HUES64 (cell line): Measurements from ENCODE around the gene CDKN1B.

Source experiments
- H3K27ac ChIP-seq: 2 replicates; pipeline ENCODE4 v1.7.0; 2013; ENCODE audit warnings: low read depth, low read length, inconsistent platforms
- H3K27me3 ChIP-seq: 2 replicates; pipeline ENCODE4 v1.6.1; 2013; ENCODE audit warnings: mild to moderate bottlenecking, low read length; ENCODE audit not compliant: insufficient read depth
- H3K36me3 ChIP-seq: 2 replicates; pipeline ENCODE4 v1.6.1; 2013; ENCODE audit warnings: mild to moderate bottlenecking, low read length; ENCODE audit not compliant: insufficient read depth
- H3K4me1 ChIP-seq: 2 replicates; pipeline ENCODE4 v1.6.1; 2013; ENCODE audit warnings: mild to moderate bottlenecking, low read length, moderate library complexity; ENCODE audit not compliant: insufficient read depth
- H3K4me3 ChIP-seq: 2 replicates; pipeline ENCODE4 v1.5.1; 2013; ENCODE audit warnings: mild to moderate bottlenecking, low read length, moderate library complexity
- H3K9ac ChIP-seq: 2 replicates; pipeline ENCODE4 v1.6.1; 2013; ENCODE audit warnings: mild to moderate bottlenecking, low read depth, low read length
- H3K9me3 ChIP-seq: 2 replicates; pipeline ENCODE4 v1.6.1; 2013; ENCODE audit warnings: low read depth, low read length; ENCODE audit not compliant: insufficient read depth
- WGBS: fragments of 150-250, 120-280 bp; methylation state at CpG from one replicate; pipeline ENCODE4 v1.1.7; 2013; ENCODE audit warnings: missing lambda C conversion rate; 5-methylcytosine and 5-hydroxymethylcytosine counted together

The CDKN1B gene

DNA sequence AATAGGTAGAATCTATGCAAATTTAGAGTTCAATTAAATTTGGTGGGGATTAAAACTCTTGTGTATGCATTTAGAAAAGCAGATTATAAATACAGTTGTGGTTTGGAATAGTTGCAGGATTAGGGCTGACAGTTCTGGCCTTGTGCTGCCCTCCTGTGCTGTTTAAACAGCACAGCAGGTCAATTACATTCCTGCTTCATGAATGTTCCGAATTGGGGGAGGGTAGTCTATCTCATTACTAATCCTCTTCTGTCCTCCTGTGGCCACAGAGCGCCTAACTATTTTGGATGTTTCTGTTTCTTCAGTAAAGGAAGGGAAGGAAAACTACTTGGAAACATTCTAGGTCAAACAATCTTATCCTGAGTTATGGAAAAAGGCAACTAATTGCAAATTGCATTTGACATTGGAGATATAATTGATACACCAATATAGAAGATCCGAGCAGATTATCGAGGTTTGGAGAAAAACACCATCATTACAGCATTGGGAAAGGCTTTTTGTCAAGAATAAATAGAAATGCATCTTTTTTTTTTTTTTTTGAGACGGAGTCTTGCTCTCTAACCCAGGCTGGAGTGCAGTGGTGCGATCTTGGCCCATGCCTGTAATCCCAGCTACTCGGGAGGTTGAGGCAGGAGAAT, 12.5 kb upstream of the CDKN1B start:
- Histone ChIP-seq H3K4me1 (peaks cover 19% of the 10 kb centered on the region), H3K9ac (no peak overlapping the region)

DNA sequence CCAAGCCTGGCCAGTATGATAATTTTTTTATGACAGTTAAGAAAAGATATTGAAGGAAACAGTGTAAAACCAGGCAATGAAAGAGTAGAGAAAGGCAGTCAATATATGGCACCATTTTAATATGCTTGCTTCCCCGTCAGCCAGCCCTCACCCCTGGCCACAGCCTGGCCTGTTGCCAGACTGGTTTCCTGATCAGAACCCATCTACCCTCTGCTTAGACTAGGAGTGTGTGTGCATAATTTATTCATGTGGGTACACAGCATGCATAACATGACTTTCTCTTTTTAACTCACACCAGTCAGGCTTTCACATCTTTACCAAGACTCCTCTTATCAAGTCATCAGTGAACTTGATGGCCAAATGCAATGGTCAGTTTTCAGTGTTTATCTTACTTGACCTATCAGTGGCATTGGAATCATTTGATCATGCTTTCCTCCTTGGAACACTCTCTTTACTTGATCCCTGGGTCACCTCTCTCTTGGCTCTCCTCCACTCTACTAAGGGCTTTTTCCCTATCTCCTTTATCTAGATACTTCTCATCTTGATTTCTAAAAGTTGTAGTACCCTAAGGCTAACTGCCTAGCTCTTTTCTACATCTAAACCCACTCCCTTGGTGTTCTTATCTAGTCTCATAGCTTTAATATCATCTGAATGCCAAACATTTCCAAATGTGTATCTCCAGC, 11.2 kb upstream of the CDKN1B start:
- Histone ChIP-seq H3K4me3 (no peak overlapping the region), H3K27me3 (no peaks in the 10 kb centered on the region), H3K36me3 (no peaks in the 10 kb centered on the region), H3K4me1 (peaks cover 16% of the 10 kb centered on the region), H3K9ac (no peak overlapping the region), H3K27ac (no peak overlapping the region), H3K9me3 (no peaks in the 10 kb centered on the region)
- 91% methylated on average over 1 of the region's 1 CpG for WGBS

More for the DNA sequence above, 12.5 kb upstream of the CDKN1B start:
- H3K4me3 ChIP-seq = no peak overlapping the region
- no peaks in the 10 kb centered on the region for H3K9me3 ChIP-seq
- H3K36me3 ChIP-seq = no peaks in the 10 kb centered on the region
- H3K27ac ChIP-seq = no peak overlapping the region
- H3K27me3 ChIP-seq = no peaks in the 10 kb centered on the region
- 78% methylated on average over 5 of the region's 7 CpGs for WGBS

DNA sequence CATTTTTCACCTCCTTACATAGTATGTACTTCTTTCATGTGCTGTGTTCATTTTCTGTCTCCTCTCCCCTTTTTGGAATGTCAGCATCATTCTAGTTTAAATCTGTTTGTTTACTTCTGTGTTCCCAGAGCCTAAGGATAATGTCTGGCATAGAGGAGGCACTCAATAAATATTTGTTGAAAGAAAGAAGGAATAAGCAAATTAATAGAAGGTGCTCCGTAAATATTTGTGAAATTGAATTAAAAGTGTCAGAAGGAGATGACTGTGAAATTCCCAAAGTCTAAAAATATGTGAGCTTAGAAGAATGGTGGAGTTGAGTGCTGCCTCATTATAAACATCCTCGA, 3.3 kb upstream of the CDKN1B start:
- Histone ChIP-seq H3K4me3 (peak overlapping the region; percentile 45), H3K9me3 (no peaks in the 10 kb centered on the region), H3K27ac (no peak overlapping the region), H3K36me3 (peaks cover 1% of the 10 kb centered on the region; the same call in 1 of the 2 replicates), H3K4me1 (peaks cover 29% of the 10 kb centered on the region), H3K9ac (no peak overlapping the region), H3K27me3 (peaks cover 18% of the 10 kb centered on the region)
- WGBS = 48% methylated on average over 2 of the region's 2 CpGs

DNA sequence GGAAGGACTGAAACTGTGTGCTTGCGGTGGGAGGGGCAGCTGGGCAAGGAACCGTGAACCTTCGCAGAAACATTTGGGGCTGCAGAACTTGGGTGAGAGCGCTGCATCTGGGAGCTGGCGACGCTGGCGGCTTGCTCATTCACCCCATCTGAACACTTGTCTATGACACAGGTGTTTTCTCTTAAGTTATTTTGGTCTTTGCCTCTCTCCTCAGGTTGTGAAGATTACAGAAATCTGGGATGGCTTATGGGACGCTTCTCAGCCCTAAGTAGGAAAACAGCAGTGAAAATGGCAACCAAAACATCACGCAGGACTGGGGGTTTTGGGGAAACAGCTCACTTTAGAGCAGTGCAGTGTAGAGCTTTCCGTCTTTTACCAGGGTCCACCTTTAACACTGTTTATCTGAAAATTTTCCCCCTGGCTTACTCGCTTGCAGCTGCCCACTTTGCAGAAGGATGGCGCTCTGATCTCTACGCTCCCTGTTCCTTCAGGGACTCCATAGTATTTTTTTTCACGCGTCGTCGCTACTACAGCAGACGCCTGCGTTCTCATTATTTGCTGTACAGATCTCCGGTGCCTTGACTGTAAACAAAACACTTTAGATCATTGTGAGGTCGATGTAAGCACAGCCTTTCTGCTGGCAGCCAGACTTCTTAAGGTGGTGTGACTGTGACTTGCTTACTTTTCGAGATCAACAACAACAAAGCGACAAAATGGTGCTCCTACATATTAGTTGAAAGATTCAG, 2.7 kb upstream of the CDKN1B start:
- H3K9me3 ChIP-seq = no peaks in the 10 kb centered on the region
- peak overlapping the region; percentile 45 for H3K4me3 ChIP-seq
- peak overlapping the region; percentile 41 for H3K9ac ChIP-seq
- H3K4me1 ChIP-seq = peaks cover 35% of the 10 kb centered on the region
- 21% methylated on average over 23 of the region's 23 CpGs for WGBS
- H3K27me3 ChIP-seq = peaks cover 18% of the 10 kb centered on the region
- no peak overlapping the region for H3K27ac ChIP-seq
- H3K36me3 ChIP-seq = peaks cover 7% of the 10 kb centered on the region

DNA sequence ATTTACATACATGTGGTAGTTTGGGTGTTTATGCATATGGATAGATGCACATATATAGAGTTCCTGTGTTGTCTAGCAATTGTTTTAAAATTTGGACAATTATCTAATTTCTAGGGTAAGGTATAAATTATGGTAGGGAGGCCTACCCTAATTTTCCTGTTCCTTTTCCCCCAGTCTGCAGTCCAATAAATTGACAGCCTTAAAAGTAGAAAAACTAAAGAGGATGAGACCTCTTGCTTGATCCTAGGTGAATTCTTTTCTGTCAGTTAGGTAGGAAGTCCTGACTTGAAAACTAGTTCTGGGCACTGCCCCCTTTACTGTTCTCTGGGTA, 2.1 kb upstream of the CDKN1B start:
- no peaks in the 10 kb centered on the region for H3K9me3 ChIP-seq
- no peak overlapping the region; the same call in 1 of the 2 replicates for H3K4me3 ChIP-seq
- H3K27me3 ChIP-seq = peaks cover 18% of the 10 kb centered on the region
- peaks cover 40% of the 10 kb centered on the region for H3K4me1 ChIP-seq
- peaks cover 13% of the 10 kb centered on the region for H3K36me3 ChIP-seq
- H3K27ac ChIP-seq = no peak overlapping the region
- no peak overlapping the region for H3K9ac ChIP-seq

DNA sequence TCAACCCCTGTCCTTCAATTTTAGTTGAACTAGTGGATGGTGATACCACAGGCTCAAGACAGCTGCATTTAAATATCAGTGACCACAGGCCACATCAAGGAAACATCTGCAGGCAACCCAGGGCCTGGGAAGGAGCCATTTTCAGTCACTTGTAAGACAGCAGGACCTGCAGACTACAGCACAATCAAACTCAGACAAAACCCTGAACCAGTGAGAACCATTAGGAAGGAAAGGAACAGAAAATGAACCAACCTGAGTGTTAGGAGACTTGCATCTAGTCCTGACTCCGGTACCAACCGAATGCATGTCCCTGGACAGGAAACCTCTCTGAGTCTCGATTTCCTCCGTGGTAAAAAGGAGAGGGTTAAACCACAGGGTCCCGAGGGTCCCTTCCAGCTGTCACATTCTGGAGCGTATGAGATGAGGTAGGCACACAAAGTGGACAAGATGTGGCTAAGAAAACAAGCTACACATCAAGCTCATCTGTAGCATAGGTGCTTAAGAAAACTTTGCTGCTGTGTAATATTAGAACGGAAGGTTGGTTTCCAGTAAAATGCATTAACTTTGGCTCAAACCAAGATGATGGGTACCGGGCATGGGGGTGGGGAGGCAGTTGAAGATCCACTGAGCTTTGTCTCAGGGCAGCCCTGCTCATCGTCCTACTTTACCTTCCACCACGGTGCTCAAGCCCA, 1.6 kb upstream of the CDKN1B start:
- Histone ChIP-seq H3K9ac (no peak overlapping the region), H3K27me3 (peaks cover 18% of the 10 kb centered on the region), H3K4me1 (peaks cover 40% of the 10 kb centered on the region), H3K9me3 (no peaks in the 10 kb centered on the region), H3K4me3 (peak overlapping the region; percentile 81), H3K36me3 (peaks cover 18% of the 10 kb centered on the region), H3K27ac (no peak overlapping the region)
- WGBS = 48% methylated on average over 10 of the region's 10 CpGs

DNA sequence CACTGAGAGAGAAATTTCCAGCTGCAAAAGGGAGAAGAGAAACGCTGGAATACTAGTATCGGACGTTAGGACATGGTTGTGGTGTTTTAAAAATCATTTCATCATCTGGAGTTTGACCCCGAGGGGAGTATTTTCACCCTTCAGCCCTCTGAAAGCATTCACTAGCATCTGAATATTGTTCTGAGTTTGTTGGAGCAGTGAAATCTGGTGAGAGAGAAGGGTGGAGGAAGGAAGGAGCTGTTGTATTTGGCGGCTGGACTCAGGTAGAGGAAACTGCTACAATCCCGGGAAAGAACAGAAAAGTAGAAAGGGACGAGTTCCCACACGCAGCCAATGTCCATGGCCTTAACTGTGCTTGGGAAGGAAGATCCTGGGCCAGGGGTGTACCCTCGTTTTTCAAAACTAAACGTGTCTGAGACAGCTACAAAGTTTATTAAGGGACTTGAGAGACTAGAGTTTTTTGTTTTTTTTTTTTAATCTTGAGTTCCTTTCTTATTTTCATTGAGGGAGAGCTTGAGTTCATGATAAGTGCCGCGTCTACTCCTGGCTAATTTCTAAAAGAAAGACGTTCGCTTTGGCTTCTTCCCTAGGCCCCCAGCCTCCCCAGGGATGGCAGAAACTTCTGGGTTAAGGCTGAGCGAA, 896 bp upstream of the CDKN1B start:
- Histone ChIP-seq H3K27me3 (peaks cover 18% of the 10 kb centered on the region), H3K4me3 (peak overlapping the region; percentile 81), H3K9ac (peak overlapping the region; percentile 80), H3K36me3 (peaks cover 25% of the 10 kb centered on the region), H3K4me1 (peaks cover 40% of the 10 kb centered on the region), H3K27ac (peak overlapping the region; percentile 90; the same call in 1 of the 2 replicates), H3K9me3 (no peaks in the 10 kb centered on the region)
- 16% methylated on average over 15 of the region's 15 CpGs for WGBS

DNA sequence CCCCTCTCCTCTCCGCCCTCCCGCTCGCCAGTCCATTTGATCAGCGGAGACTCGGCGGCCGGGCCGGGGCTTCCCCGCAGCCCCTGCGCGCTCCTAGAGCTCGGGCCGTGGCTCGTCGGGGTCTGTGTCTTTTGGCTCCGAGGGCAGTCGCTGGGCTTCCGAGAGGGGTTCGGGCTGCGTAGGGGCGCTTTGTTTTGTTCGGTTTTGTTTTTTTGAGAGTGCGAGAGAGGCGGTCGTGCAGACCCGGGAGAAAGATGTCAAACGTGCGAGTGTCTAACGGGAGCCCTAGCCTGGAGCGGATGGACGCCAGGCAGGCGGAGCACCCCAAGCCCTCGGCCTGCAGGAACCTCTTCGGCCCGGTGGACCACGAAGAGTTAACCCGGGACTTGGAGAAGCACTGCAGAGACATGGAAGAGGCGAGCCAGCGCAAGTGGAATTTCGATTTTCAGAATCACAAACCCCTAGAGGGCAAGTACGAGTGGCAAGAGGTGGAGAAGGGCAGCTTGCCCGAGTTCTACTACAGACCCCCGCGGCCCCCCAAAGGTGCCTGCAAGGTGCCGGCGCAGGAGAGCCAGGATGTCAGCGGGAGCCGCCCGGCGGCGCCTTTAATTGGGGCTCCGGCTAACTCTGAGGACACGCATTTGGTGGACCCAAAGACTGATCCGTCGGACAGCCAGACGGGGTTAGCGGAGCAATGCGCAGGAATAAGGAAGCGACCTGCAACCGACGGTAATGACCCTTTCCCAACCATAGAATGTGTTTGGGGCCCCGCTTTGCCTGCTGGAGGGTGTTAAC, 615 bp downstream of the CDKN1B start:
- Histone ChIP-seq H3K36me3 (peaks cover 35% of the 10 kb centered on the region), H3K27ac (peak overlapping the region; percentile 90), H3K9ac (peak overlapping the region; percentile 80), H3K4me1 (peaks cover 45% of the 10 kb centered on the region), H3K27me3 (peaks cover 33% of the 10 kb centered on the region), H3K4me3 (peak overlapping the region; percentile 81), H3K9me3 (no peaks in the 10 kb centered on the region)
- WGBS = under 1% methylated on average over 62 of the region's 62 CpGs

DNA sequence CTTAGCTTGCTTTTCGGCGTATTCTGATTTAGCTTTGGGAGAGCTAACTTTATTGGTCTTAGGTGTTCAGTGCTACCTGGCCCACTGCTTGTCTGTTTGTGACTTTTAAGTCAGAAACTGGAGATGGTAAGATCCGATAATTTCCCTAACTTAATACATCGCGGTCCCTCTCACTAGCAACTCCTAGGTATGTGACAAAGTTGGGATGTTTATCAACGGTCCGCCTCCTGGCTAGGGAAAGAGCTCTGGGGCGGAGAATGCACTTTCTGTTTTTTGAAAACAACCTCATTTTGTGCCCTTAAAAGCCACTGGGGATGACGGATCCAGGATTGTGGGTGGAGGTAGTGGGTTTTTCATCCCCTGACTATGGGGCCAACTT, 1.2 kb downstream of the CDKN1B start:
- peak overlapping the region; percentile 80 for H3K9ac ChIP-seq
- H3K4me1 ChIP-seq = peaks cover 50% of the 10 kb centered on the region
- no peaks in the 10 kb centered on the region for H3K9me3 ChIP-seq
- no peak overlapping the region for H3K27ac ChIP-seq
- WGBS = under 1% methylated on average over 8 of the region's 9 CpGs
- H3K36me3 ChIP-seq = peaks cover 35% of the 10 kb centered on the region
- peaks cover 39% of the 10 kb centered on the region for H3K27me3 ChIP-seq
- H3K4me3 ChIP-seq = peak overlapping the region; percentile 81

DNA sequence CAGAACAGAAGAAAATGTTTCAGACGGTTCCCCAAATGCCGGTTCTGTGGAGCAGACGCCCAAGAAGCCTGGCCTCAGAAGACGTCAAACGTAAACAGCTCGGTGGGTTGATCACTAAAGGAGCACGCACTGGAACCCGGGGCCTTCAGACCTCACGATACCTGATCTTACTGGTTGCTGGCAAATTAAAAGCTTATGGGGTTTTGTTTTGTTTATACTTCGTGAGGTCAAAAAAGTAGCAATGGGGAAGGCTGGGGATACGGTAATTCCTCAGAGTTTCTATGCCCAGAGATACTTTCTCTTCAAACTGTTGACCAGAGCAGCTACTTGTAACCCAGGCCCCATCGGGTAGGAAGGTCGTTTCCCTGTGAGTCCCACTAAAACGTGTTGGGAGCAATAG, 1.7 kb downstream of the CDKN1B start:
- Histone ChIP-seq H3K9ac (peak overlapping the region; percentile 80; the same call in 1 of the 2 replicates), H3K4me3 (peak overlapping the region; percentile 81), H3K4me1 (peaks cover 50% of the 10 kb centered on the region), H3K36me3 (peaks cover 35% of the 10 kb centered on the region), H3K27ac (no peak overlapping the region), H3K9me3 (no peaks in the 10 kb centered on the region), H3K27me3 (peaks cover 44% of the 10 kb centered on the region)
- 11% methylated on average over 14 of the region's 14 CpGs for WGBS
